Activated CD8-positive, alpha-beta memory T cell treated with anti-CD3 and anti-CD28 coated beads for 1 hour (primary cell): ENCODE data around the gene ZNF467.

Source experiments
- DNase-seq, 2 donors: peaks; one replicate each; pipeline ENCODE4 v3.0.0-alpha.2; 2020; ENCODE audit warnings: low read depth in 1 of 2; ENCODE audit errors: extremely low read depth in 1 of 2

Gene ZNF467

GRCh38 chr7:149772241-149772955, 990 bp downstream of the ZNF467 start:
- no peak for DNase-seq

GRCh38 chr7:149771720-149772240, 1.6 kb downstream of the ZNF467 start:
- DNase-seq = peak; percentile 45 to 76

- no peak for DNase-seq
These were observed 2.4 kb downstream of the ZNF467 start for GRCh38 chr7:149770728-149771636.

GRCh38 chr7:149769915-149770314, 3.5 kb downstream of the ZNF467 start:
- no peak for DNase-seq

- DNase-seq = no peak
These were observed 4.5 kb downstream of the ZNF467 start for GRCh38 chr7:149768931-149769330.

- no peak for DNase-seq
These were observed 6.3 kb downstream of the ZNF467 start for GRCh38 chr7:149767068-149767467.

GRCh38 chr7:149766135-149766675, 7.2 kb downstream of the ZNF467 start:
- no peak for DNase-seq

GRCh38 chr7:149765399-149766121, 7.8 kb downstream of the ZNF467 start:
- no peak for DNase-seq

GRCh38 chr7:149764481-149765398, 8.6 kb downstream of the ZNF467 start:
- DNase-seq = no peak

GRCh38 chr7:149763563-149764240, 9.7 kb downstream of the ZNF467 start:
- no peak for DNase-seq

GRCh38 chr7:149762610-149763009, 10.8 kb downstream of the ZNF467 start:
- no peak for DNase-seq

- DNase-seq = no peak
These were observed 11.3 kb downstream of the ZNF467 start for GRCh38 chr7:149762089-149762488.

GRCh38 chr7:149761307-149761706, 12.1 kb downstream of the ZNF467 start:
- no peak for DNase-seq

- no peak for DNase-seq
These were observed 12.8 kb downstream of the ZNF467 start for GRCh38 chr7:149760538-149760937.

- no peak for DNase-seq
These were observed 14.1 kb downstream of the ZNF467 start for GRCh38 chr7:149759093-149759860.

- no peak for DNase-seq
These were observed 19.8 kb downstream of the ZNF467 start for GRCh38 chr7:149753375-149754233.

- DNase-seq = no peak
These were observed 20.7 kb downstream of the ZNF467 start for GRCh38 chr7:149752646-149753045.
